CD4-positive, alpha-beta memory T cell (primary cell): Measurements from ENCODE around the gene RHCE. TPM values are rescaled to one million over a fixed set of nuclear protein-coding genes. Genes with fewer than 3 reads are reported as not detected.
"Not testable (repeated sequence)": the region's sequence is repeated elsewhere in the genome, so short reads cannot be mapped to it uniquely, and the experiment has no call there.

Experiments used
- CTCF ChIA-PET: fragments of 350-600 bp; sonication (Branson Sonifier 250); formaldehyde crosslinking; loops from one replicate; lab custom pipeline; 2021; ENCODE audit warnings: inconsistent platforms; ENCODE audit not compliant: partially characterized antibody; lab: Charles Lee
- POLR2A ChIA-PET: fragments of 350-600 bp; sonication (Branson Sonifier 250); formaldehyde crosslinking; loops from one replicate; lab custom pipeline; 2021; ENCODE audit not compliant: partially characterized antibody; lab: Charles Lee
- DNase-seq, 5 donors: peaks; one replicate each; pipeline versions ENCODE4 v3.0.0 to v3.0.0-alpha.2; 2020 to 2022; ENCODE audit warnings: mixed read lengths in 1 of 5
- H3K27ac ChIP-seq: one replicate; pipeline ENCODE4 v1.7.0; 2013; ENCODE audit warnings: low read depth, low read length
- H3K27me3 ChIP-seq: 2 replicates; pipeline ENCODE4 v1.7.0; 2013; ENCODE audit warnings: mild to moderate bottlenecking, low read length, moderate library complexity; ENCODE audit not compliant: insufficient read depth
- H3K36me3 ChIP-seq: 2 replicates; pipeline ENCODE4 v1.7.0; 2013; ENCODE audit warnings: mild to moderate bottlenecking, low read length, moderate library complexity; ENCODE audit not compliant: insufficient read depth
- H3K4me1 ChIP-seq: 2 replicates; pipeline ENCODE4 v1.7.0; 2013; ENCODE audit warnings: mild to moderate bottlenecking, low read length, moderate library complexity; ENCODE audit not compliant: insufficient read depth
- H3K4me3 ChIP-seq, 2 donors: one replicate each; pipeline ENCODE4 v1.7.0; 2013; ENCODE audit warnings: low read length in 2 of 2, mild to moderate bottlenecking in 1 of 2
- H3K9me3 ChIP-seq, 2 donors: one replicate each; pipeline ENCODE4 v1.7.0; 2013; ENCODE audit warnings: low read length in 2 of 2, control low read depth in 1 of 2; ENCODE audit not compliant: control insufficient read depth in 1 of 2
- H3K27ac Mint-ChIP-seq, 7 donors: one replicate each; pipeline ENCODE4 v1.8.0; 2020 to 2021; ENCODE audit warnings: mixed read lengths in 7 of 7, mild to moderate bottlenecking in 6 of 7, inconsistent platforms in 3 of 7, moderate library complexity in 3 of 7
- H3K27me3 Mint-ChIP-seq, 2 donors: one replicate each; pipeline ENCODE4 v1.8.0; 2020 to 2021; ENCODE audit warnings: mixed read lengths in 2 of 2
- H3K36me3 Mint-ChIP-seq, 2 donors: one replicate each; pipeline ENCODE4 v1.8.0; 2020 to 2021; ENCODE audit warnings: mixed read lengths in 2 of 2, inconsistent platforms in 1 of 2, mild to moderate bottlenecking in 1 of 2
- H3K4me1 Mint-ChIP-seq, 4 donors: one replicate each; pipeline ENCODE4 v1.8.0; 2020 to 2021; ENCODE audit warnings: mixed read lengths in 4 of 4, mild to moderate bottlenecking in 1 of 4
- H3K4me3 Mint-ChIP-seq, 8 donors: one replicate each; pipeline ENCODE4 v1.8.0; 2020 to 2021; ENCODE audit warnings: mixed read lengths in 8 of 8, mild to moderate bottlenecking in 7 of 8, moderate library complexity in 6 of 8, inconsistent platforms in 3 of 8
- H3K9me3 Mint-ChIP-seq, 8 donors: one replicate each; pipeline ENCODE4 v1.8.0; 2020 to 2021; ENCODE audit warnings: mixed read lengths in 8 of 8, mild to moderate bottlenecking in 5 of 8, inconsistent platforms in 3 of 8, moderate library complexity in 1 of 8
- intact Hi-C: fragments of 100-400 bp; cut with micrococcal nuclease; formaldehyde crosslinking; loops from one replicate; pipeline ENCODE4 v1.15.1; 2023
- polyA plus RNA-seq, 2 donors: library from polyadenylated mRNA; unstranded; fragments of 300-500 nt; fragmentation: Illumina TruSeq; gene quantifications; one replicate each; pipeline ENCODE4 v1.2.3, GENCODE V29; 2021
- total RNA-seq, 2 experiments: library from RNA; stranded (reverse); gene quantifications; one replicate each; pipeline ENCODE4 v1.2.3, GENCODE V29; 2021

RHCE gene
- total and polyA plus RNA-seq, 4 experiments from 2014 or later: 0.31 to 0.61 TPM; not detected in 2

- H3K36me3 ChIP-seq, H3K27me3 Mint-ChIP-seq, H3K27ac Mint-ChIP-seq, H3K4me3 Mint-ChIP-seq, POLR2A ChIA-PET, H3K9me3 Mint-ChIP-seq, intact Hi-C loops, CTCF ChIA-PET, H3K27ac ChIP-seq, H3K4me1 Mint-ChIP-seq, H3K27me3 ChIP-seq, H3K4me3 ChIP-seq, DNase-seq, H3K9me3 ChIP-seq, H3K36me3 Mint-ChIP-seq, H3K4me1 ChIP-seq: not testable (repeated sequence)
Measured at GRCh38 chr1:25398079-25398478, 22.5 kb downstream of the RHCE start.

- intact Hi-C loops: not testable (repeated sequence)
Measured at GRCh38 chr1:25397549-25397948, 23.1 kb downstream of the RHCE start.

GRCh38 chr1:25392841-25393240, 27.8 kb downstream of the RHCE start:
- H3K4me3 Mint-ChIP-seq: no peak overlapping the region
- no peak for DNase-seq
- POLR2A ChIA-PET: no interaction called here

More at GRCh38 chr1:25397549-25397948, 23.1 kb downstream of the RHCE start:
- H3K27ac Mint-ChIP-seq, H3K27ac ChIP-seq, H3K27me3 Mint-ChIP-seq, CTCF ChIA-PET, H3K9me3 ChIP-seq, H3K36me3 Mint-ChIP-seq, H3K4me3 ChIP-seq, DNase-seq, H3K4me1 Mint-ChIP-seq, H3K9me3 Mint-ChIP-seq, H3K27me3 ChIP-seq, H3K4me3 Mint-ChIP-seq, H3K4me1 ChIP-seq, POLR2A ChIA-PET, H3K36me3 ChIP-seq: not testable (repeated sequence)

GRCh38 chr1:25389721-25390120, 30.9 kb downstream of the RHCE start:
- H3K27me3 ChIP-seq, H3K4me3 ChIP-seq, H3K36me3 Mint-ChIP-seq, H3K27ac ChIP-seq, CTCF ChIA-PET, POLR2A ChIA-PET, H3K4me1 ChIP-seq, intact Hi-C loops, DNase-seq, H3K4me3 Mint-ChIP-seq, H3K9me3 Mint-ChIP-seq, H3K9me3 ChIP-seq, H3K36me3 ChIP-seq, H3K4me1 Mint-ChIP-seq: not testable (repeated sequence)
- Mint-ChIP-seq H3K27ac (peak overlapping the region in 1 of 7 donors; percentile 32), H3K27me3 (peaks cover 6 to 15% of the 10 kb centered on the region in 2 donors)

More at GRCh38 chr1:25392841-25393240, 27.8 kb downstream of the RHCE start:
- H3K36me3 ChIP-seq: no peaks in the 10 kb centered on the region
- no peaks in the 10 kb centered on the region for H3K36me3 Mint-ChIP-seq
- H3K27ac Mint-ChIP-seq: no peak overlapping the region
- H3K9me3 Mint-ChIP-seq: no peaks in the 10 kb centered on the region
- H3K27me3 Mint-ChIP-seq: peaks cover 5 to 6% of the 10 kb centered on the region in 2 donors
- intact Hi-C loops: no loop called here
- H3K9me3 ChIP-seq: no peaks in the 10 kb centered on the region
- H3K4me3 ChIP-seq: no peak overlapping the region
- CTCF ChIA-PET: no interaction called here
- H3K27ac ChIP-seq: no peak overlapping the region
- no peaks in the 10 kb centered on the region for H3K27me3 ChIP-seq
- H3K4me1 Mint-ChIP-seq: peaks cover 0 to 1% (median 0%) of the 10 kb centered on the region in 4 donors
- no peaks in the 10 kb centered on the region for H3K4me1 ChIP-seq

GRCh38 chr1:25388691-25389090, 31.9 kb downstream of the RHCE start:
- intact Hi-C loops, H3K9me3 ChIP-seq, H3K27ac ChIP-seq, H3K4me3 ChIP-seq, DNase-seq, H3K27ac Mint-ChIP-seq, H3K4me1 Mint-ChIP-seq, H3K36me3 ChIP-seq, H3K9me3 Mint-ChIP-seq, H3K4me1 ChIP-seq, H3K27me3 ChIP-seq, H3K4me3 Mint-ChIP-seq, H3K36me3 Mint-ChIP-seq, CTCF ChIA-PET, POLR2A ChIA-PET: not testable (repeated sequence)
- peaks cover 6 to 12% of the 10 kb centered on the region in 2 donors for H3K27me3 Mint-ChIP-seq

GRCh38 chr1:25387096-25387495, 33.5 kb downstream of the RHCE start:
- H3K4me3 Mint-ChIP-seq, POLR2A ChIA-PET, H3K4me1 ChIP-seq, H3K4me3 ChIP-seq, intact Hi-C loops, H3K27me3 ChIP-seq, H3K36me3 Mint-ChIP-seq, H3K9me3 ChIP-seq, H3K27ac Mint-ChIP-seq, DNase-seq, H3K9me3 Mint-ChIP-seq, H3K27ac ChIP-seq, CTCF ChIA-PET, H3K4me1 Mint-ChIP-seq, H3K36me3 ChIP-seq: not testable (repeated sequence)
- H3K27me3 Mint-ChIP-seq: peaks cover 7 to 12% of the 10 kb centered on the region in 2 donors

- H3K9me3 ChIP-seq, H3K4me3 Mint-ChIP-seq, H3K36me3 ChIP-seq, POLR2A ChIA-PET, H3K4me1 Mint-ChIP-seq, H3K27me3 ChIP-seq, H3K9me3 Mint-ChIP-seq, H3K27ac Mint-ChIP-seq, DNase-seq, intact Hi-C loops, H3K27ac ChIP-seq, H3K4me3 ChIP-seq, CTCF ChIA-PET, H3K4me1 ChIP-seq, H3K36me3 Mint-ChIP-seq: not testable (repeated sequence)
- H3K27me3 Mint-ChIP-seq: peaks cover 5 to 12% of the 10 kb centered on the region in 2 donors
Measured at GRCh38 chr1:25383875-25384274, 36.8 kb downstream of the RHCE start.

GRCh38 chr1:25383090-25383489, 37.5 kb downstream of the RHCE start:
- H3K27me3 ChIP-seq, H3K36me3 ChIP-seq, H3K27ac ChIP-seq, H3K9me3 Mint-ChIP-seq, H3K4me3 Mint-ChIP-seq, POLR2A ChIA-PET, CTCF ChIA-PET, H3K27me3 Mint-ChIP-seq, H3K4me1 ChIP-seq, intact Hi-C loops, H3K9me3 ChIP-seq, H3K4me1 Mint-ChIP-seq, H3K27ac Mint-ChIP-seq, H3K4me3 ChIP-seq, H3K36me3 Mint-ChIP-seq, DNase-seq: not testable (repeated sequence)
